GM12874 (cell line): ENCODE data around the gene DCUN1D1.

Source experiments
- TF ChIP-seq, protein P1 (sequence below): IDR thresholded peaks from 2 replicates; pipeline ENCODE4 v1.5.1; 2011; ENCODE audit warnings: low read depth, mild to moderate bottlenecking, control low read depth, low read length, moderate library complexity; ENCODE audit not compliant: insufficient read depth

DCUN1D1 gene

DNA sequence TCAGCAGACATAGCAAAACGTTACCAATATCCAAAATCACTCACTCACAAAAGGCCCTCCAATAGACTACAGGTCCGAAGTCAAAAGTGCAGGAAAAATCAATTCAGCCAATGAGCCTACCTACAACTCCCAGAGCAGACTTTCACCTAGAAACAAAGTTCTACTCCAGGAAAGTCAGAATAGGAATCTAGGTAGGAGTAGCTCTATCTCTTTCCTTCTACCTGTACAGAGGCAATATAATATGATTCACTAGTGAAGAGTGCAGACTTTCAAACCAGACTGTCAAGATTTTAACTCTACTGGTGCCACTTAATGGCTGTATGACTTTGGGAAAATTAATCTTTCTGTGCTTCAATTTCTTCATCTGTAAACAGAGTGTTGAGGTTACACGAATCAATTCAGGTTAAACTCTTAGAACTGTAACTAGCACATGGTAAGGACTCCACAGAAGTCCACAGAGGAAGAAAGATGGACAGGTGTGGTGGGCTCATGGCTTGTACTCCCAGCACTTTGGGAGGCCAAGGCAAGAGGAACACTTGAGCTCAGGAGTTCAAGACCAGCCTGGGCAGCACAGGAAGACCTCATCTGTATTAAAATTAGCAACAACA lies 9.4 kb downstream of the DCUN1D1 start:
- TF ChIP-seq, protein P1, sequence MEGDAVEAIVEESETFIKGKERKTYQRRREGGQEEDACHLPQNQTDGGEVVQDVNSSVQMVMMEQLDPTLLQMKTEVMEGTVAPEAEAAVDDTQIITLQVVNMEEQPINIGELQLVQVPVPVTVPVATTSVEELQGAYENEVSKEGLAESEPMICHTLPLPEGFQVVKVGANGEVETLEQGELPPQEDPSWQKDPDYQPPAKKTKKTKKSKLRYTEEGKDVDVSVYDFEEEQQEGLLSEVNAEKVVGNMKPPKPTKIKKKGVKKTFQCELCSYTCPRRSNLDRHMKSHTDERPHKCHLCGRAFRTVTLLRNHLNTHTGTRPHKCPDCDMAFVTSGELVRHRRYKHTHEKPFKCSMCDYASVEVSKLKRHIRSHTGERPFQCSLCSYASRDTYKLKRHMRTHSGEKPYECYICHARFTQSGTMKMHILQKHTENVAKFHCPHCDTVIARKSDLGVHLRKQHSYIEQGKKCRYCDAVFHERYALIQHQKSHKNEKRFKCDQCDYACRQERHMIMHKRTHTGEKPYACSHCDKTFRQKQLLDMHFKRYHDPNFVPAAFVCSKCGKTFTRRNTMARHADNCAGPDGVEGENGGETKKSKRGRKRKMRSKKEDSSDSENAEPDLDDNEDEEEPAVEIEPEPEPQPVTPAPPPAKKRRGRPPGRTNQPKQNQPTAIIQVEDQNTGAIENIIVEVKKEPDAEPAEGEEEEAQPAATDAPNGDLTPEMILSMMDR, result no peak

DNA sequence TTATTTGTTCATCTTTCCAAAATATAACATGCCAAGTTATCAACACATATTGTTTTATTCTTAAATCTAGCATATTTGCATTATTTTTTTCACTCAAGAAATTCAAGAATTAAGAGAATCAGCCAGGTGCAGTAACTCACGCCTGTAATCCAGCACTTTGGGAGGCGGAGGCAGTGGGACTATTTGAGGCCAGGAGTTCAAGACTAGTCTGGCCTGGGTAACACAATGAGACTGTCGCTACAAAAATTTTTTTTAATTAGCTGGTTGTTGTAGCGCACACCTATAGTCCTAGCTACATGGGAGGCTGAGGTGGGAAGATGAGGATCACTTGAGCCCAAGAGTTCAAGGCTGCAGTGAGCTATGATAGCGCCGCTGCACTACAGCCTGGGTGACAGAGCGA lies 10.5 kb downstream of the DCUN1D1 start:
- TF ChIP-seq, protein P1, result no peak

GRCh38 chr3:182969277-182969676 lies 11.1 kb downstream of the DCUN1D1 start:
- TF ChIP-seq, protein P1, result no peak

- TF ChIP-seq, protein P1, result no peak
These were observed 12.8 kb downstream of the DCUN1D1 start for GRCh38 chr3:182967218-182968204.

GRCh38 chr3:182965861-182966366 lies 14.4 kb downstream of the DCUN1D1 start:
- TF ChIP-seq, protein P1, result no peak

GRCh38 chr3:182964179-182964578 lies 16.2 kb downstream of the DCUN1D1 start:
- TF ChIP-seq, protein P1, result no peak

DNA sequence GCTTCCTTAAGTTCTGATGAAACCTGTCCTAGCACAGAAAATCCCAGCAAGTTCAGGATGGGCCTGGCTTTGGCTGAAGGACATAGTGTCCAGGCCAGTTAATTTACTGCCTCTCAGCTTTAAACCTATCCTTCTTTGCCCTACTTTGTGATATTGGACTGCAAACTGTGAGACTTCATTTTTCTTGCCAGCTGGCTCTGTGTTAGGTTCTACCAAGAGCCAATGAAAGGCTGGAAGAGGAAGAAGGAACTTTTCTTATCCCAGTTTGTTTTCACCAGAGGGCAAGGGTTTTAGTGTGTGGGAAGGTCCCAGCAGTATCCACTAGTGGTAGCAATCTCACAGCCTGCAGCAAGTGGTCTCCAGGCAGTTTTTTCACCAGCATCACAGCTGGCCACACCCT lies 18.2 kb downstream of the DCUN1D1 start:
- TF ChIP-seq, protein P1, result no peak
